SK-N-SH (cell line): ENCODE results near the gene BMPR1B. TPM values are rescaled to one million over a fixed set of nuclear protein-coding genes. Genes with fewer than 3 reads are reported as not detected.

Source experiments
- CTCF ChIA-PET: fragments of 300-600, 350-600 bp; formaldehyde crosslinking; extraction: SDS; loops from one replicate; lab custom pipeline; 2021; lab: Yijun Ruan, JAX
- POLR2A ChIA-PET: fragments of 350-600 bp; sonication (Branson Sonifier 250); formaldehyde crosslinking; extraction: SDS; loops from one replicate; lab custom pipeline; 2020; ENCODE audit warnings: antibody characterized with exemption, inconsistent platforms; lab: Yijun Ruan, JAX
- DNase-seq: peaks from one replicate; pipeline ENCODE4 v3.0.0; 2012
- H2AFZ ChIP-seq: fragments of 200-600 bp; sonication (generic); 2 replicates; pipeline ENCODE4 v1.8.1; 2016; ENCODE audit warnings: antibody characterized with exemption, mild to moderate bottlenecking, low read depth
- H3F3A ChIP-seq: fragments of 200-600 bp; sonication (generic); replicated peaks from 2 replicates; pipeline ENCODE3; 2016; ENCODE audit warnings: antibody characterized with exemption, mild to moderate bottlenecking; ENCODE audit not compliant: insufficient read depth
- H3K27ac ChIP-seq, 2 experiments: fragments of 200-500 bp in 1 of 2; fragments of 200-600 bp in 1 of 2; sonication (Bioruptor generic) in 1 of 2; sonication (generic), shearing (Covaris generic) in 1 of 2; 2 replicates each; pipeline versions ENCODE4 v1.5.1 to v1.6.1; 2014 to 2016; ENCODE audit warnings: low read depth in 2 of 2, inconsistent platforms in 1 of 2, low read length in 1 of 2, mild to moderate bottlenecking in 1 of 2, mixed read lengths in 1 of 2
- H3K27me3 ChIP-seq: fragments of 200-600 bp; sonication (generic), shearing (Covaris generic); 2 replicates; pipeline ENCODE4 v1.6.1; 2016; ENCODE audit warnings: mixed run types; ENCODE audit not compliant: insufficient read depth
- H3K36me3 ChIP-seq, 2 experiments: fragments of 200-500 bp in 1 of 2; fragments of 200-600 bp in 1 of 2; sonication (Bioruptor generic) in 1 of 2; sonication (generic) in 1 of 2; replicated peaks in 1 of 2; 2 replicates each; pipeline versions ENCODE3 to v1.5.1; 2014 to 2016; ENCODE audit warnings: low read length in 1 of 2, mild to moderate bottlenecking in 1 of 2; ENCODE audit not compliant: insufficient read depth in 2 of 2, control insufficient read depth in 1 of 2
- H3K4me1 ChIP-seq, 2 experiments: fragments of 200-500 bp in 1 of 2; fragments of 200-600 bp in 1 of 2; sonication (Bioruptor generic) in 1 of 2; sonication (generic), shearing (Covaris generic) in 1 of 2; 2 replicates each; pipeline versions ENCODE4 v1.5.1 to v1.6.1; 2014 to 2016; ENCODE audit warnings: low read depth in 1 of 2, low read length in 1 of 2, mixed run types in 1 of 2; ENCODE audit not compliant: insufficient read depth in 2 of 2, control insufficient read depth in 1 of 2
- H3K4me2 ChIP-seq: fragments of 200-600 bp; sonication (generic), shearing (Covaris generic); 2 replicates; pipeline ENCODE4 v1.6.1; 2017; ENCODE audit warnings: mixed run types
- H3K4me3 ChIP-seq, 2 experiments: fragments of 200-500 bp in 1 of 2; fragments of 200-600 bp in 1 of 2; sonication (Bioruptor generic) in 1 of 2; sonication (generic), shearing (Covaris generic) in 1 of 2; 2 replicates each; pipeline versions ENCODE4 v1.5.1 to v1.8.1; 2014 to 2016; ENCODE audit warnings: low read depth in 2 of 2, inconsistent platforms in 1 of 2, low read length in 1 of 2, mild to moderate bottlenecking in 1 of 2, mixed read lengths in 1 of 2, moderate library complexity in 1 of 2
- H3K79me2 ChIP-seq: fragments of 200-600 bp; sonication (generic); 2 replicates; pipeline ENCODE4 v1.8.1; 2017; ENCODE audit warnings: mild to moderate bottlenecking; ENCODE audit not compliant: insufficient read depth
- H3K9ac ChIP-seq: fragments of 200-600 bp; sonication (generic); 2 replicates; pipeline ENCODE4 v1.6.1; 2017; ENCODE audit warnings: mixed run types
- H3K9me2 ChIP-seq: fragments of 200-600 bp; sonication (generic); 2 replicates; pipeline ENCODE4 v1.6.1; 2017; ENCODE audit warnings: mixed run types
- H3K9me3 ChIP-seq: fragments of 200-600 bp; sonication (generic); 2 replicates; pipeline ENCODE4 v1.6.1; 2017; ENCODE audit warnings: mixed run types, mild to moderate bottlenecking, moderate library complexity
- H4K20me1 ChIP-seq: fragments of 200-600 bp; sonication (generic); 2 replicates; pipeline ENCODE4 v1.6.1; 2017; ENCODE audit warnings: mild to moderate bottlenecking, mixed run types; ENCODE audit not compliant: insufficient read depth
- ELF1 ChIP-seq: IDR thresholded peaks from 2 replicates; pipeline ENCODE4 v1.4.0; 2012
- FOSL2 ChIP-seq: IDR thresholded peaks from 2 replicates; pipeline ENCODE4 v1.4.0; 2012; ENCODE audit warnings: low read depth, mild to moderate bottlenecking, moderate library complexity, borderline replicate concordance
- FOXJ3 ChIP-seq: sonication (generic); formaldehyde crosslinking; IDR thresholded peaks from 2 replicates; pipeline ENCODE4 v1.5.1; 2020; ENCODE audit warnings: mild to moderate bottlenecking, missing genetic modification reagents
- FOXM1 ChIP-seq: IDR thresholded peaks from 2 replicates; pipeline ENCODE4 v1.4.0; 2012; ENCODE audit warnings: low read depth, mild to moderate bottlenecking
- GATA2 ChIP-seq: sonication (generic); formaldehyde crosslinking; IDR thresholded peaks from 2 replicates; pipeline ENCODE4 v1.5.0; 2020; ENCODE audit warnings: mild to moderate bottlenecking, missing genetic modification reagents
- MEF2A ChIP-seq: IDR thresholded peaks from 2 replicates; pipeline ENCODE4 v1.4.0; 2012; ENCODE audit warnings: low read depth, borderline replicate concordance
- MXI1 ChIP-seq: IDR thresholded peaks from 2 replicates; pipeline ENCODE4 v1.6.1; 2012; ENCODE audit warnings: mild to moderate bottlenecking, low read depth, low read length, improper control_type of control experiment
- POLR2AphosphoS5 ChIP-seq: IDR thresholded peaks from 2 replicates; pipeline ENCODE4 v1.6.1; 2012; ENCODE audit warnings: low read depth, low read length
- REST ChIP-seq: IDR thresholded peaks from 2 replicates; pipeline ENCODE4 v1.6.1; 2012; ENCODE audit warnings: mild to moderate bottlenecking, low read depth, low read length, moderate library complexity
- RXRA ChIP-seq: IDR thresholded peaks from 2 replicates; pipeline ENCODE4 v1.4.0; 2012; ENCODE audit warnings: low read depth, mild to moderate bottlenecking, borderline replicate concordance
- SIN3A ChIP-seq: IDR thresholded peaks from 2 replicates; pipeline ENCODE4 v1.6.1; 2012; ENCODE audit warnings: low read depth, mild to moderate bottlenecking, low read length, moderate library complexity, borderline replicate concordance
- SMC3 ChIP-seq: IDR thresholded peaks from 2 replicates; pipeline ENCODE4 v1.6.1; 2012; ENCODE audit warnings: low read depth, low read length, improper control_type of control experiment
- TAF1 ChIP-seq: IDR thresholded peaks from 2 replicates; pipeline ENCODE4 v1.6.1; 2012; ENCODE audit warnings: low read depth, mild to moderate bottlenecking, low read length, moderate library complexity, borderline replicate concordance
- TCF12 ChIP-seq: IDR thresholded peaks from 2 replicates; pipeline ENCODE4 v1.4.0; 2012
- TEAD4 ChIP-seq: IDR thresholded peaks from 2 replicates; pipeline ENCODE4 v1.4.0; 2012; ENCODE audit warnings: mild to moderate bottlenecking, borderline replicate concordance; ENCODE audit not compliant: insufficient read depth
- USF2 ChIP-seq: fragments of 150-350 bp; IDR thresholded peaks from 2 replicates; pipeline ENCODE4 v1.6.1; 2017; ENCODE audit warnings: antibody characterized with exemption, low read length, low read depth, borderline replicate concordance
- YY1 ChIP-seq: IDR thresholded peaks from 2 replicates; pipeline ENCODE4 v1.4.0; 2012; ENCODE audit warnings: low read depth, mild to moderate bottlenecking
- WGBS: methylation state at CpG from one replicate; pipeline ENCODE4 v1.1.6; 2017; ENCODE audit warnings: low lambda C conversion rate; 5-methylcytosine and 5-hydroxymethylcytosine counted together
- polyA plus RNA-seq, 3 experiments: library from polyadenylated mRNA; depleted of rRNA; stranded (reverse); fragments of >200 nt; gene quantifications; 2 replicates each; pipeline ENCODE4 v1.2.3, GENCODE V29; 2012
- TF ChIP-seq, protein P1 (sequence below): IDR thresholded peaks from 2 replicates; pipeline ENCODE4 v1.4.0; 2012; ENCODE audit warnings: low read depth
- TF ChIP-seq, protein P2 (sequence below): fragments of 150-350 bp; IDR thresholded peaks from 2 replicates; pipeline ENCODE4 v1.6.1; 2016; ENCODE audit warnings: mild to moderate bottlenecking, low read depth, low read length

BMPR1B gene
- polyA plus RNA-seq, 1 of the 3 experiments (the other 2 are of a cell fraction), result 0.16 TPM

- TF ChIP-seq POLR2AphosphoS5 (no peak), TAF1 (no peak)
Observed at GRCh38 chr4:95158626-95159025, 400.9 kb downstream of the BMPR1B start (continued).

GRCh38 chr4:95159384-95159783, 401.6 kb downstream of the BMPR1B start:
- H3F3A ChIP-seq, result peaks cover 6% of the 10 kb centered on the region
- no peak for DNase-seq
- no peak overlapping the region for H2AFZ ChIP-seq
- TF ChIP-seq TEAD4, result no peak
- no peak for TF ChIP-seq FOXM1
- TF ChIP-seq MXI1, result no peak
- no peak for TF ChIP-seq MEF2A
- no peak for TF ChIP-seq TCF12
- TF ChIP-seq ELF1, result no peak
- TF ChIP-seq SIN3A, result no peak
- TF ChIP-seq, protein P1, sequence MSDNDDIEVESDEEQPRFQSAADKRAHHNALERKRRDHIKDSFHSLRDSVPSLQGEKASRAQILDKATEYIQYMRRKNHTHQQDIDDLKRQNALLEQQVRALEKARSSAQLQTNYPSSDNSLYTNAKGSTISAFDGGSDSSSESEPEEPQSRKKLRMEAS, result no peak
- TF ChIP-seq SMC3, result no peak
- TF ChIP-seq RXRA, result no peak
- TF ChIP-seq USF2, result no peak
- no peak for TF ChIP-seq REST
- TF ChIP-seq GATA2, result no peak
- no peak for TF ChIP-seq FOXJ3 (CRISPR knock-in tag)
- TF ChIP-seq, protein P2, sequence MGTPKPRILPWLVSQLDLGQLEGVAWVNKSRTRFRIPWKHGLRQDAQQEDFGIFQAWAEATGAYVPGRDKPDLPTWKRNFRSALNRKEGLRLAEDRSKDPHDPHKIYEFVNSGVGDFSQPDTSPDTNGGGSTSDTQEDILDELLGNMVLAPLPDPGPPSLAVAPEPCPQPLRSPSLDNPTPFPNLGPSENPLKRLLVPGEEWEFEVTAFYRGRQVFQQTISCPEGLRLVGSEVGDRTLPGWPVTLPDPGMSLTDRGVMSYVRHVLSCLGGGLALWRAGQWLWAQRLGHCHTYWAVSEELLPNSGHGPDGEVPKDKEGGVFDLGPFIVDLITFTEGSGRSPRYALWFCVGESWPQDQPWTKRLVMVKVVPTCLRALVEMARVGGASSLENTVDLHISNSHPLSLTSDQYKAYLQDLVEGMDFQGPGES, result no peak
- no peak for TF ChIP-seq FOSL2
- TF ChIP-seq YY1, result no peak
- no peak for TF ChIP-seq TAF1
- ChIA-PET CTCF (interaction anchor here (0.9 kb wide), 1 partner anchor 11 kb away, joined by 3 read pairs; no protein-coding TSS in a partner anchor), POLR2A (no interaction called here)
- no peak overlapping the region for H3K4me3 ChIP-seq
- H3K79me2 ChIP-seq, result no peaks in the 10 kb centered on the region
- H4K20me1 ChIP-seq, result no peaks in the 10 kb centered on the region
- no peak overlapping the region; a peak in 1 of 4 replicates for H3K27ac ChIP-seq
- peaks cover 0 to 7% of the 10 kb centered on the region in 2 experiments for H3K36me3 ChIP-seq
- WGBS, result 95% methylated on average over 4 of the region's 4 CpGs
- H3K4me2 ChIP-seq, result no peak overlapping the region
- no peaks in the 10 kb centered on the region for H3K9me2 ChIP-seq
- H3K4me1 ChIP-seq, result peaks cover 0 to 16% of the 10 kb centered on the region in 2 experiments; a peak in 2 of 4 replicates
- H3K27me3 ChIP-seq, result no peaks in the 10 kb centered on the region
- no peaks in the 10 kb centered on the region for H3K9me3 ChIP-seq
- no peak overlapping the region for H3K9ac ChIP-seq
